Kidney tubule cell (primary cell): ENCODE data around the gene BATF3.

ENCODE experiments used
- DNase-seq: peaks from one replicate; pipeline ENCODE4 v3.0.0-alpha.2; 2018; ENCODE audit warnings: low spot score

Gene BATF3

GRCh38 chr1:212703991-212704564, 4.4 kb upstream of the BATF3 start:
- DNase-seq, result no peak

DNA sequence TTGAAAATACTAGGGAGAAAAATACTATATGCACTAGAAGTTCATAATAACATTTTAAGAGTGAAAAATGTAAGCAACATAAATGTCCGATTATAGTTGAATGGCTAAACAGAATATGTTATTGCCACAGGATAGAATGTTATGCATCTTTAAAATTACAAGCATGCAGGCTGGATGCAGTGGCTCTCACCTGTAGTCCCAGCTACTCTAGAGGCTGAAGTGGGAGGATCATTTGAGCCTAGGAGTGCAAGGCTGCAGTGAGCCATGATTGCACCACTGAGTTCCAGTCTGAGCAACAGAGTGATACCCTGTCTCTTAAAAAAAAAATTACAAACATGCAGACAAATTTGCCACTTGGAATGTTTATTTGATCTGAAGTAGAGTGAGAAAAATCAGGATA, 3.0 kb upstream of the BATF3 start:
- no peak for DNase-seq

DNA sequence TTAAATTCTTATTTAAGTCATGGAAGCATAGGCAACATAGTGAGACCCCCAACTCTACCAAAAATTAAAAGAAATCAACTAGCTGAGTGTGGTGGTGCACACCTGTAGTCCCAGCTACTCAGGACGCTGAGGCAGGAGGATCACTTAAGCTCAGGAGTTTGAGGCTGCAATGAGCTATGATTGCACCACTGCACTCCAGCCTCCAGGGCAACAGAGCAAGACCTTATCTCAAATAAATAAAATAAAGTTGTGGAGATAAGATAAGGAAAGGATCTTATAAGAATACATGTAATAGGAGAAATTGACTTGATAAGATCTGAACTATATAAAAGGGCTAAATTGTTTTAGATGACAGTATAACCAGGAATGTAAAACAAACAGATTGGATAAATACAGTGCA, 2.3 kb upstream of the BATF3 start:
- DNase-seq, result no peak

- DNase-seq, result peak; percentile 14
Measured at GRCh38 chr1:212700892-212701819, 1.5 kb upstream of the BATF3 start.

DNA sequence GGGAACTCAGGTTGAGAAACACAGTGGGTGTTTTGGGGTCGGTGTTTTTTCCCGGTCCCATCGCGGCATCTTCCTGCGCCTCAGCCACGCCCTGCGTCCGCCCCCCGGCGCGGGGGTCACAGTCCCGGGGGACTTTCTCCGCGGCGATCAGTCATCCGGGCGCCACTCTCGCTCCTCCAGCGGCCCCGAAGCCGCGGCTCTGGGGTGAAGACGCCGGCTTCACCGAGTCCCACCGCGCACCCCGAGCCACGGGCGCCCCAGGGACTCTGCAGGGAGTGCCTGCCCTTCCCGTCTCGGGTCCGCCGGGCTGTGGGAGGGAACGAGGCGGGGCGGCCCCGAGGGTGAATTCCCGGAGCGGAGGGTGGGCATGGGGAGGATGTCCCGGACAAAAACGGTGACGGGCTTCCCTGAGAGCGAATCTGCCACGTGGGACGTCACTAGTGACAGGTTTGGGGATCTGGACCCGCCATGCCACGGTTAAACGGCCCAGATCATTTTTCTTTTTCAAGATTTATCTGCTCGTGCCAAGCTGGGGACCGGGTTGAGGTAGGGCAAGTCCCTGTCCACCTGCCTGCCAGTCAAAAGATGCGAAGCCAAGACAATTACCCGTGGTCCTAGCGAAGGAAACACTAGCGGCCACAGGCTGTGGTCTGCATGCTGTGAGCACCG, 717 bp upstream of the BATF3 start:
- no peak for DNase-seq

GRCh38 chr1:212699104-212699624, 476 bp downstream of the BATF3 start:
- peak; percentile 53 for DNase-seq

DNA sequence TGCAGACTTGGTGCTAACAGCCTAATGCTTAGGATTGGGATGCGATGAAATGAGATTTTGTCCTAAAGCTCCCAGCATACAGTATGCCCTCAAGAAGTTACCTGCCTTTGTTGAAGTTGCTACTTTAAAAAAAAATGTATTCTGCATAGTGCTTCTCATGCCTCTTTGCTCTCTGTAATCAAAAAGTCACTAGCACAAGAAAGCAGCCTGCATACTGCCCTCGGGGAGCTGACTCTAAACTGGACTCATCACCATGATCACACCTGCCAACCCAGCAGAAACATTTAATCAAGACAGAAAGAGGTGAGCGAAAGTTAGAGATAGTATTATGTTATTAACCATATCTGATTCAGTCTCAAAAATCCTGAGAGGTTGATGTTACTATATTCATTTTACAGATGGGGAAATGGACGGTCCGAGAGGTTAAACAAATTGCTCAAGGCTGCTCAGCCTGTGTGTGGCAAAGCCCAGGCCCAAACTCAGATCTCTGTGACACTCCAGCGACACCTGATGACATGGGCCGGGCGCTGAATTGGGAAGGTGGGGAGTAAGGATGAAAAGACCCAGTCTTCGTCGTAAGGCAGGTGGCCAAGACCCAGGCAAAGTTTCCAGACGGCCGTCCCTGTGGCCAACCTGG, 1.1 kb downstream of the BATF3 start:
- DNase-seq, result no peak

GRCh38 chr1:212696721-212697331, 2.8 kb downstream of the BATF3 start:
- DNase-seq, result no peak

DNA sequence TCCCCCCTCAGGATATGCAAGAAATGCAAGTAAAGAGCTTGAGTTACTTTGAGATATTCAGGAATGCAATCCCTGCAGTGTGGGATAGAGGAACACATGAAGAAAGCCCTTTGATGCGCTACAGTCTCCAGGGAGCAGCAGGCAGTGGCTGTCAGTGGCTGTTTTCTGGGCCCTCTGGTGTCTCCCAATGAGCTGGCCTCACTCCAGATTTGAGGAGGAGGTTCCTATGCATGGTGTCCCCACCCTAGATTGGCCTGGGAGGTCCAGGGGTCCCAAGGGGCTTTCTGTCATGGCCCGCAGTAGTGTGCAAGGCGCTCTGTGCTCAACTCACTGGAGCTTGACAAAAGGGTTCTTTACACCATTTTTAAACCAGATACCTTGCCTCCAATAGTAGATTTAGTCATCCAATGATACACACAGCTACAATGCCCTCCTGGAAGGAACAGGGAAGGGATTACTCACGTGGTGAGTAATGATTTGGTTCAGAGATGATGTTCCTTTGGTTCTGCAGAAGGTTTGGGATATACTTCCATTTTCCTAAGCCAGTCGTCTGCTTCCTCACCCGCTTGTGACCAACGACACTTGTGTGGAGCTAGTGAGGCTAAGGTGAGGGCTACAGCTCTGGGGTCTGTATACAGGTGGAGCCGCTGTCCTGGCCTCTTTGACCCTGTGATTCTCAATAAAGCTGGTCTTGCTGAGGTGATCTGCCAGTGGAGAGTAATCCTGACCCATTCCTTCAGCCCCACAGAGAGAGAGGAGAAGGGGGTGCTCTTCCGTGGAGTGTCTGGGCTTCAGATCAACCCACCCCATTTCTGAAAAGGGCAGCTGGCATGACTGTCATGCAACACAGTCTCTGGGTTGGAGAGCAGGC, 6.6 kb downstream of the BATF3 start:
- DNase-seq, result peak; percentile 82

- DNase-seq, result no peak
Measured at GRCh38 chr1:212691561-212692071, 8.0 kb downstream of the BATF3 start.

DNA sequence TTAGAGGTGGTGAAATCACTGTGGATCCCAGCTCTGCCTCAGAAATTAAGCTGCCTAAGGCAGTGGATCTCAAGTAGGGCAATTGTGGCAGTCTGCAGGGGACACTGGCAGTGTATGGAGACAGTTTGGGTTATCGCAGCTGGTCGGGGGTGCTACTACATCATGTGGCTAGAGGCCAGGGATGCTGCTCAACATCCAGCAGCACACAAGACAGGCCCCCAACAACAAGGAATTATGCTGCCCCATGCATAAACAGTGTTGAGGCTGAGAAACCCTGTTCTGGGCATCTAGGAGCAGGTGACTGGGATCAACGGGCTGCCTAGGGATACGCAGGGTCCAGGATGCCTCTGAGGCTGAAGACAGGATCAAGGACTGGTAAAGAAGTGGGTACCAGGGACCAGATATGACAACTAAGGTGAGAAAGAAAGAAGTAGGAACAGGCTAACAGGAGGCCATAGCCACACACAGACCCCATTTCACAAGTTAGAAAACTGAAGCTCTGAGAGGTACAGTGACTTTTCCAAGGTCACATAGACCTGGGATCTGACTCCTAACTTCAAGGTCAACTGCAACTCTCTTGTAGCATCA, 8.7 kb downstream of the BATF3 start:
- DNase-seq, result no peak

DNA sequence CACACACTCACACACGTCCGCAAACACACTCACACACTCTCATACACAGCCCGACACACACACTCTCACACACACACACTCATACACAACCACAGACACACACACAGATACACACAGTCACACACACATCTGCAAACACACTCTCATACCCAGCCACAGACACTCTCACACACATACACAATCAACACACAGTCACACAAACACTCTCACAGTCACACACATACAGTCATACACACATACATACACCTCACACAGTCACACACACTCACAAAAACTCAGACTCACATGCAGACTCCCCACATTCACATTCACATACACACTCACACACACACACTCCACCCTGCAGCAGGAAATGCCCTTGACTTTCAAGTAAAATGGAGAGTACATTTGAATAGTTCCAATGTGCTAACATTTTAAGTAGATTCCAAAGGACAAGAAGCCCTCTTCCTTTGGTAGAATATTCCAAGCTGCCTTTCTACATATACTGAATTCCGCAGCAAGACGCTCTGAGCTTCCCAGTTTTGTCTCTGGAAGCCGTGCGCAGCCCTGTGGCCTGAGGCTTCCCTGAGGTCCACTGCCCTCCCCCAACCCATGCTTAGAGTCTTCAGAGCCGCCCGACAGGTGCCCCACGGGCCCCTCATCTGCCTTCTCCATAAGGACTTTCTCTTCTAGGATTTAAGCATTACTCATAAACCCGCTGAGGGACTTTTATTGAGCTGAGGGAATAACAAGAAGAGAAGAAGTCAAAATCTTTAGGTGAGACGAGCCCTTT, 9.7 kb downstream of the BATF3 start:
- no peak for DNase-seq

GRCh38 chr1:212689196-212689725, 10.4 kb downstream of the BATF3 start:
- DNase-seq, result no peak

DNA sequence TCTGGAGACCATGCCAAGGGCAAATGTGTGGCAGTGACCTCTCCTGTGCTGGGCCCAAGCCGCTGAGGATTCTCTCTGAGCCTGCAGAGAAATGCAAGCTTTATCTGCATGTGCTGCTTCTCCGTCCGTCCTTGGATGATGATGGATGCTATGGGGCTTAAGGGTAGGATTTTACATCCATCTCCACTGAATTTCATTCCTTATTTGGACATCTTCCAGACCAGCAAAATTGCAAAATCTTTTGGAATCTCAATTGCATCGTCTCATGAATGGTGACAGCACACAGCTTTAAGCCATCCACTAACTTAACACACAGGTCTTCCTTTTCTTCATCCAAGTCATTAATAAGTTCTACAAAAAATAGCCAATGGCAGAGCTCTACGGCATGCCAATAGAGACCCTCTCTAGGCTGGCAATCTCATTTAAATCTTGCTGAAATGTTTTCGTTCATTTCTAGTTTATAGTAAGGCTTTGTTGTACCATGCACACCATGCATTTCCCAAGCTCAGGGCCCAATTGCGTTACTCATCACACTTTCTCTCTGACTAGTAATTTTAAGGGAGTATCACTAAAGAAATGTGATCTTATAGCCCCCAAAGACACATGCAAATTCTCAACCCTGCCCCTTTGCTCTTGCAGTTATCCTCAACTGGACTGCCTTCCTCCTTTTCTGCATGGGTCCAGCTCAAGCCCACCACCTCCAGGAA, 11.1 kb downstream of the BATF3 start:
- DNase-seq, result no peak

DNA sequence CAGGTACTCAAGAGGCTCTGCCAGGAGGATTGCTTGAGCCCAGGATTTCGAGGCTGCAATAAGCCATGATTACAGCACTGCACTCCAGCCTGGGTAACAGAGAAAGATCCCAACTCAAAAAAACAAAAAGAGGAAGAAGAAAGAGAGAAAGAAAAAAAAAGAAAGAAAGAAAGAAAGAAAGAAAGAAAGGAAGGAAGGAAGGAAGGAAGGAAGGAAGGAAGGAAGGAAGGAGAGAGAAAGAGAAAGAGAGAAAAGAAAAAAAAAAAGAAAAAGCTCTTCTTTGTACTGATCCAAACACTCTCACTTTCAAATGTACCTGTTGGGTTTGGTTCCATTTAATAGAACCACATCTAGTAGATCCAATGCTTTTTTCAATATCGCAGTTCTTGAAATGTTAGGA, 11.8 kb downstream of the BATF3 start:
- no peak for DNase-seq

DNA sequence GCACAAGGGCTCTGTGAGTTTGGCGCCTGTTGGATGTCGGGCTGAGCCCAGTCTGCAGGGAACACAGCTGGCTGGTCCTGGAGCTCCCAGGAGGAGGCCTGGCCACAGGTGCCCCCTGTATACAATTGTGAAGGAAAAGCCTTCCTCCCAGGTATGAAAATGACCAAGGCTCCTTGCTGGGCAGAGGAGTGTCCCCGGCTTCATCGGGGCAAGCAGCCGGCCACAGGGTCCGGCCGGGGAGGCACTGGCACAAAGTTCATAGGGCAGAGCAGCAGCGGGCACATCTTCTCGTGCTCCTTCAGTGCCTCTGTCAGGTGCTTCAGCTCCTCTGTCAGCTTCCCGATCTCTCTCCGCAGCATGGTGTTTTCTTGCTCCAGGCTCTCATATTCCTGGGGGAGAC, 13.0 kb downstream of the BATF3 start:
- DNase-seq, result no peak

- no peak for DNase-seq
Measured at GRCh38 chr1:212686069-212686468, 13.6 kb downstream of the BATF3 start.

GRCh38 chr1:212685429-212685828, 14.2 kb downstream of the BATF3 start:
- no peak for DNase-seq
